A673 (cell line): ENCODE results near the gene METTL21A.

Source experiments
- EZH2 ChIP-seq: fragments of 200-600 bp; sonication (generic); IDR thresholded peaks from 2 replicates; pipeline ENCODE4 v1.6.1; 2017; ENCODE audit warnings: borderline replicate concordance, low read depth, mild to moderate bottlenecking, mixed read lengths, antibody characterized with exemption, low read length; ENCODE audit not compliant: poor library complexity, severe bottlenecking
- TF ChIP-seq, protein P1 (sequence below): fragments of 300-800, 200-600 bp; sonication (generic); conservative IDR thresholded peaks from 2 replicates; pipeline ENCODE4 v1.5.1; 2017; ENCODE audit warnings: low read depth, mild to moderate bottlenecking, antibody characterized with exemption, low read length, moderate library complexity, mixed read lengths

DNA sequence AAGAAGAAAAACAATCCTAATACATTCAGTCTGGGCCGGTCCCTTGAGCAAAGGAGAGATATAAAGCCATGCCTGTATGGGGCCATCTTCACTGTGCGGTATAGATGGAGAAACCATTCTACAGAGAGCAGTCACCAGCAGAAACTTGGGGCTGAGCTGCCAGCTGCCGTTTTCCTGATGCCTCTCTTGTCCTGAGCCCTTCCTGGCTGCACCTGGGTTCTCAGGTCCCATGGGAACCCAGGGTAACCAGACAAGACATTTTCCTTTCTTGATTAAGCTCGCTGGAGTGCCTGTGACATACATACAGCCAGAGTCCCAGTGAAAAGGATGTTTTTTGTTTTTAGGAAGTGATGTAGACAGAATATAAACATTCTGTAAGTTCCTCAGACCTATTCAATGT, 5.3 kb upstream of the METTL21A start:
- TF ChIP-seq, protein P1, sequence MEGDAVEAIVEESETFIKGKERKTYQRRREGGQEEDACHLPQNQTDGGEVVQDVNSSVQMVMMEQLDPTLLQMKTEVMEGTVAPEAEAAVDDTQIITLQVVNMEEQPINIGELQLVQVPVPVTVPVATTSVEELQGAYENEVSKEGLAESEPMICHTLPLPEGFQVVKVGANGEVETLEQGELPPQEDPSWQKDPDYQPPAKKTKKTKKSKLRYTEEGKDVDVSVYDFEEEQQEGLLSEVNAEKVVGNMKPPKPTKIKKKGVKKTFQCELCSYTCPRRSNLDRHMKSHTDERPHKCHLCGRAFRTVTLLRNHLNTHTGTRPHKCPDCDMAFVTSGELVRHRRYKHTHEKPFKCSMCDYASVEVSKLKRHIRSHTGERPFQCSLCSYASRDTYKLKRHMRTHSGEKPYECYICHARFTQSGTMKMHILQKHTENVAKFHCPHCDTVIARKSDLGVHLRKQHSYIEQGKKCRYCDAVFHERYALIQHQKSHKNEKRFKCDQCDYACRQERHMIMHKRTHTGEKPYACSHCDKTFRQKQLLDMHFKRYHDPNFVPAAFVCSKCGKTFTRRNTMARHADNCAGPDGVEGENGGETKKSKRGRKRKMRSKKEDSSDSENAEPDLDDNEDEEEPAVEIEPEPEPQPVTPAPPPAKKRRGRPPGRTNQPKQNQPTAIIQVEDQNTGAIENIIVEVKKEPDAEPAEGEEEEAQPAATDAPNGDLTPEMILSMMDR = no peak
- TF ChIP-seq EZH2 = no peak
